ENCODE data around the gene CEP19.

GRCh38 chr3:196706327-196706726 lies 5.7 kb downstream of the CEP19 start:
- TF ChIP-seq GATA2 (IDR thresholded peaks at IDR 0.05; ENCODE audit: low read depth, low read length) (no peak), GATA3 (IDR thresholded peaks at IDR 0.05; ENCODE audit: low read depth, low read length) (no peak)
